Bronchial epithelial cell (primary cell): ENCODE results near the gene TAS1R1. TPM values are rescaled to one million over a fixed set of nuclear protein-coding genes. Genes with fewer than 3 reads are reported as not detected.

ENCODE experiments used
- DNase-seq: peaks from one replicate; pipeline ENCODE4 v3.0.0-alpha.2; 2010; ENCODE audit warnings: low read depth
- FAIRE-seq: peaks from 2 replicates; lab custom pipeline; 2011; peaks lifted over from hg19 to GRCh38; lab: Jason Lieb, UNC
- H3K27me3 ChIP-seq: 2 replicates; pipeline ENCODE4 v1.5.1; 2011; ENCODE audit warnings: low read length; ENCODE audit not compliant: control insufficient read depth, insufficient read depth
- H3K36me3 ChIP-seq: 2 replicates; pipeline ENCODE4 v1.5.1; 2011; ENCODE audit warnings: low read length; ENCODE audit not compliant: control insufficient read depth, insufficient read depth
- H3K4me3 ChIP-seq: 2 replicates; pipeline ENCODE4 v1.5.1; 2011; ENCODE audit warnings: mild to moderate bottlenecking, low read depth, low read length, control low read depth
- CTCF ChIP-seq: IDR thresholded peaks from 2 replicates; pipeline ENCODE4 v1.5.1; 2011; ENCODE audit warnings: mild to moderate bottlenecking, moderate library complexity, low read length, control low read depth, inconsistent platforms; ENCODE audit not compliant: insufficient read depth, severe bottlenecking
- total RNA-seq: library from RNA; depleted of rRNA; stranded (reverse); fragments of >200 nt; gene quantifications from 2 replicates; pipeline ENCODE4 v1.2.1, GENCODE V29; 2014

Gene TAS1R1
- total RNA-seq, 1 donor from 2014 or later: not detected

- peaks cover 2% of the 10 kb centered on the region for H3K27me3 ChIP-seq
- no peak for DNase-seq
- TF ChIP-seq CTCF: no peak
- no peaks in the 10 kb centered on the region for H3K36me3 ChIP-seq
- H3K4me3 ChIP-seq: no peak overlapping the region
- no peak for FAIRE-seq
These were observed 44.1 kb upstream of the TAS1R1 start for GRCh38 chr1:6511056-6511455.

GRCh38 chr1:6511561-6512244 is 43.4 kb upstream of the TAS1R1 start:
- TF ChIP-seq CTCF: no peak

GRCh38 chr1:6512245-6512907 is 42.7 kb upstream of the TAS1R1 start:
- Histone ChIP-seq H3K36me3 (no peaks in the 10 kb centered on the region), H3K27me3 (no peaks in the 10 kb centered on the region), H3K4me3 (no peak overlapping the region)
- TF ChIP-seq CTCF: no peak
- FAIRE-seq (no peak), DNase-seq (no peak)

More at GRCh38 chr1:6511561-6512244, 43.4 kb upstream of the TAS1R1 start:
- DNase-seq (no peak), FAIRE-seq (no peak)
- H3K27me3 ChIP-seq: peaks cover 2% of the 10 kb centered on the region
- H3K4me3 ChIP-seq: no peak overlapping the region
- no peaks in the 10 kb centered on the region for H3K36me3 ChIP-seq

- no peaks in the 10 kb centered on the region for H3K36me3 ChIP-seq
- TF ChIP-seq CTCF: no peak
- FAIRE-seq (no peak), DNase-seq (no peak)
- no peak overlapping the region for H3K4me3 ChIP-seq
- H3K27me3 ChIP-seq: no peaks in the 10 kb centered on the region
These were observed 42.2 kb upstream of the TAS1R1 start for GRCh38 chr1:6512908-6513280.

- DNase-seq (peak; percentile 23), FAIRE-seq (no peak)
- H3K4me3 ChIP-seq: no peak overlapping the region
- H3K27me3 ChIP-seq: no peaks in the 10 kb centered on the region
- no peak for TF ChIP-seq CTCF
- H3K36me3 ChIP-seq: no peaks in the 10 kb centered on the region
These were observed 41.7 kb upstream of the TAS1R1 start for GRCh38 chr1:6513320-6513801.
